Stomach (tissue), 9 donors: ENCODE results near the gene ITPKC. TPM values are rescaled to one million over a fixed set of nuclear protein-coding genes. Genes with fewer than 3 reads are reported as not detected.

Experiments used
- DNase-seq, 2 donors: peaks; one replicate each; pipeline versions ENCODE4 v3.0.0 to v3.0.0-alpha.2; 2013 to 2019
- H3K27ac ChIP-seq, 5 donors: fragments of 200-600 bp in 4 of 5; sonication (generic) in 4 of 5; one replicate each; pipeline ENCODE4 v1.5.1; 2013 to 2019; ENCODE audit warnings: mild to moderate bottlenecking in 1 of 5, moderate library complexity in 1 of 5
- H3K27me3 ChIP-seq, 3 donors: fragments of 200-600 bp; sonication (generic); one replicate each; pipeline ENCODE4 v1.5.1; 2017 to 2019; ENCODE audit warnings: mixed run types in 1 of 3
- H3K36me3 ChIP-seq, 4 donors: fragments of 200-600 bp; sonication (generic); 1 replicate in 3 of 4; 2 replicates in 1 of 4; pipeline ENCODE4 v1.5.1; 2016 to 2019
- H3K4me1 ChIP-seq, 4 donors: fragments of 200-600 bp; sonication (generic); one replicate each; pipeline ENCODE4 v1.5.1; 2016 to 2019
- H3K4me3 ChIP-seq, 4 donors: fragments of 200-600 bp; sonication (generic) in 3 of 4; one replicate each; pipeline ENCODE4 v1.5.1; 2016 to 2019; ENCODE audit warnings: mild to moderate bottlenecking in 1 of 4
- H3K9me3 ChIP-seq, 4 donors: fragments of 200-600 bp; sonication (generic); one replicate each; pipeline ENCODE4 v1.5.1; 2016 to 2019
- EP300 ChIP-seq: sonication (generic); formaldehyde crosslinking; IDR thresholded peaks from one replicate; pipeline ENCODE4 v1.6.1; 2017; ENCODE audit warnings: antibody characterized with exemption
- POLR2A ChIP-seq, 4 donors: fragments of 450-650 bp; IDR thresholded peaks; one replicate each; pipeline ENCODE4 v1.6.1; 2016; ENCODE audit warnings: antibody characterized with exemption in 4 of 4, control low read depth in 2 of 4, mild to moderate bottlenecking in 1 of 4, moderate library complexity in 1 of 4
- POLR2AphosphoS5 ChIP-seq, 3 donors: sonication (generic); formaldehyde crosslinking; IDR thresholded peaks; one replicate each; pipeline ENCODE4 v1.6.1; 2016; ENCODE audit warnings: antibody characterized with exemption in 3 of 3
- WGBS, 5 donors: extraction: QIAGEN DNeasy Blood & Tissue Kit in 3 of 5; methylation state at CpG; one replicate each; pipeline versions ENCODE4 v1.1.5 to v1.1.7; 2013 to 2018; 5-methylcytosine and 5-hydroxymethylcytosine counted together
- intact Hi-C: fragments of 100-400 bp; cut with DNase I; formaldehyde crosslinking; loops from one replicate; pipeline ENCODE4 v1.15.1; 2023; ENCODE audit warnings: low total_unique reads
- polyA plus RNA-seq, 3 donors: library from polyadenylated mRNA; stranded (reverse); fragments of 200-250 nt; gene quantifications; one replicate each; pipeline ENCODE4 v1.2.3, GENCODE V29; 2013
- total RNA-seq, 5 donors: library from RNA; depleted of rRNA; stranded (reverse); fragments of >200 nt; gene quantifications; one replicate each; pipeline versions ENCODE4 v1.1.0 to v1.2.3, GENCODE V29; 2014 to 2016
- TF ChIP-seq, protein P1 (sequence below), 7 experiments: fragments of 450-650 bp in 4 of 7; fragments of 200-600 bp in 3 of 7; sonication (generic) in 3 of 7; IDR thresholded peaks; one replicate each; pipeline ENCODE4 v1.5.1; 2016 to 2019; ENCODE audit warnings: antibody characterized with exemption in 7 of 7, control low read depth in 2 of 7, mild to moderate bottlenecking in 1 of 7
- donor health status: healthy with polysubstance abuse.
- donor health status: Bipolar disorder and iron deficiency.
- donor health status: healthy.

Gene ITPKC
- total and polyA plus RNA-seq, 8 donors: 17.8 to 84.0 (median 26.9) TPM

DNA sequence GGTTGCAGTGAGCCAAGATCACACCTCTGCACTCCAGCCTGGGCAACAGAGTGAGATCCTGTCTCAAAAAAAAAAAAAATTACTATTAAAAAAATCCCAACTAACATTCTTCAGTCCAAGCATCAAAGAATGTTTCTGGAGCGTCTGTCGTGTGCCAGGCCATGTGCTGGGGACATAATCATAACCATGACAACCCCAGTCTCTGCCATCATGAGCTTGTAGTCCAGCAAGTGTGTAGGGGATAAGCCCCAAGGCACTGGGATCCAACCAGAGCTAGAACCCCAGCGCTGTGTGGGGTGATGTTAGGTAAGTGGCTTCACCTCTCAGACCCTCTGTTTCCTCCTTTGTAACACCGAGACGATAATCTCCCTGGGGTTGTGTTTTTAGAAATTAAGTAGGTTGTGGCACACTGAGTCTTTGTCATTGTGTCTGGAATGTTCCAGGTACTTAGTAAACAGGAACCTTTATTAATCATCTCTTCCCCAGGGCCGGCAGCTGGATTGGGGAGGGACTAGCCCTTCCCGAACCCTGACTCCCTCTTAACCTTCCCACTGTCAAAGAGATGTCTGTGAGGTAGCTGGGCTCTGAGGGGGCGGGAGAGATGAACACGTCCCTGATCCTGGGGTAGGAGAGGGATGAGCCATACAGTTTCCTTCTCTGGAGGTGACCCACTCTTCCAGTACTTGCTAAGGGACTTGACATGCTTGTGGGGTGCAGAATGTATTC is 5.2 kb downstream of the ITPKC start:
- Histone ChIP-seq H3K27me3 (no peaks in the 10 kb centered on the region), H3K4me1 (peaks cover 30 to 79% (median 57%) of the 10 kb centered on the region in 4 donors), H3K9me3 (no peaks in the 10 kb centered on the region), H3K36me3 (peaks cover 32 to 56% (median 43%) of the 10 kb centered on the region in 4 donors), H3K4me3 (peak overlapping the region in 3 of 4 donors; percentile 10 to 83 (median 75)), H3K27ac (peak overlapping the region in 4 of 5 donors; percentile 98 to 100 (median 99))
- intact Hi-C loops: no loop called here
- 59 to 71% (median 65%) methylated on average over 9 of the region's 9 CpGs for WGBS, 5 donors
- DNase-seq: no peak
- peak in 1 of 3 donors; percentile 7 for TF ChIP-seq POLR2AphosphoS5 (IDR thresholded peaks at IDR 0.05)
- no peak for TF ChIP-seq POLR2A (IDR thresholded peaks at IDR 0.05)

GRCh38 chr19:40723661-40724254 is 6.8 kb downstream of the ITPKC start:
- Histone ChIP-seq H3K36me3 (peaks cover 48 to 73% (median 60%) of the 10 kb centered on the region in 4 donors), H3K27me3 (no peaks in the 10 kb centered on the region), H3K9me3 (no peaks in the 10 kb centered on the region), H3K4me3 (peak overlapping the region in 1 of 4 donors; percentile 83), H3K4me1 (peaks cover 30 to 67% (median 52%) of the 10 kb centered on the region in 4 donors), H3K27ac (no peak overlapping the region)
- DNase-seq: no peak
- no peak for TF ChIP-seq POLR2A (IDR thresholded peaks at IDR 0.05)
- no peak for TF ChIP-seq POLR2AphosphoS5 (IDR thresholded peaks at IDR 0.05)
- TF ChIP-seq EP300: no peak
- TF ChIP-seq, protein P1, sequence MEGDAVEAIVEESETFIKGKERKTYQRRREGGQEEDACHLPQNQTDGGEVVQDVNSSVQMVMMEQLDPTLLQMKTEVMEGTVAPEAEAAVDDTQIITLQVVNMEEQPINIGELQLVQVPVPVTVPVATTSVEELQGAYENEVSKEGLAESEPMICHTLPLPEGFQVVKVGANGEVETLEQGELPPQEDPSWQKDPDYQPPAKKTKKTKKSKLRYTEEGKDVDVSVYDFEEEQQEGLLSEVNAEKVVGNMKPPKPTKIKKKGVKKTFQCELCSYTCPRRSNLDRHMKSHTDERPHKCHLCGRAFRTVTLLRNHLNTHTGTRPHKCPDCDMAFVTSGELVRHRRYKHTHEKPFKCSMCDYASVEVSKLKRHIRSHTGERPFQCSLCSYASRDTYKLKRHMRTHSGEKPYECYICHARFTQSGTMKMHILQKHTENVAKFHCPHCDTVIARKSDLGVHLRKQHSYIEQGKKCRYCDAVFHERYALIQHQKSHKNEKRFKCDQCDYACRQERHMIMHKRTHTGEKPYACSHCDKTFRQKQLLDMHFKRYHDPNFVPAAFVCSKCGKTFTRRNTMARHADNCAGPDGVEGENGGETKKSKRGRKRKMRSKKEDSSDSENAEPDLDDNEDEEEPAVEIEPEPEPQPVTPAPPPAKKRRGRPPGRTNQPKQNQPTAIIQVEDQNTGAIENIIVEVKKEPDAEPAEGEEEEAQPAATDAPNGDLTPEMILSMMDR (IDR thresholded peaks at IDR 0.05): no peak
- intact Hi-C loops: no loop called here
- WGBS, 5 donors: 88 to 97% (median 94%) methylated on average over 5 of the region's 5 CpGs

GRCh38 chr19:40724315-40724714 is 7.4 kb downstream of the ITPKC start:
- H3K27me3 ChIP-seq: no peaks in the 10 kb centered on the region
- intact Hi-C loops: no loop called here
- H3K36me3 ChIP-seq: peaks cover 53 to 78% (median 65%) of the 10 kb centered on the region in 4 donors
- H3K4me1 ChIP-seq: peaks cover 30 to 61% (median 49%) of the 10 kb centered on the region in 4 donors
- H3K27ac ChIP-seq: peak overlapping the region in 1 of 5 donors; percentile 8
- 86 to 96% (median 93%) methylated on average over 4 of the region's 4 CpGs for WGBS, 5 donors
- no peaks in the 10 kb centered on the region for H3K9me3 ChIP-seq
- peak overlapping the region in 1 of 4 donors; percentile 83 for H3K4me3 ChIP-seq
- DNase-seq: no peak
- TF ChIP-seq EP300 (no peak), POLR2A (IDR thresholded peaks at IDR 0.05) (no peak), POLR2AphosphoS5 (IDR thresholded peaks at IDR 0.05) (no peak)
- TF ChIP-seq, protein P1 (IDR thresholded peaks at IDR 0.05): no peak

DNA sequence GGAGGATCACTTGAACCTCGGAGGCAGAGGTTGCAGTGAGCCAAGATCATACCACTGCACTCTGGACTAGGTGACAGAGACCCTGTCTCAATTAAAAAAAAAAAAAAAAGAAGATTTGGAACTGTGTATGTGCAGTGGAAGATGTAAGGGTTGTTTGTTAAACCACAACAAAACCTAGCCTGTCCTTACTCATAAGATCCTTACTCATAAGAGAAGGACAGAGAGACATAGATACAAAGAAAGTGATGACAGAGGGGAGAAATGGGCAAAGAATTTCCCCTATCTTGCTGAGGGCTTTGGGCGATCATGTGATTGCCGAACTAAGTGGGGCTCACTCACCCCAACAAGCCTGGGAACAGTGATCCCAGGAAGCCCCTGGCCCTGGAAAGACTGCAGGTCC is 7.9 kb downstream of the ITPKC start:
- Histone ChIP-seq H3K4me3 (no peak overlapping the region), H3K36me3 (peaks cover 58 to 83% (median 71%) of the 10 kb centered on the region in 4 donors)
- no peak for TF ChIP-seq POLR2A (IDR thresholded peaks at IDR 0.05)
- TF ChIP-seq EP300: no peak
- TF ChIP-seq POLR2AphosphoS5 (IDR thresholded peaks at IDR 0.05): no peak
- TF ChIP-seq, protein P1 (IDR thresholded peaks at IDR 0.05): no peak

More for the DNA sequence above, 7.9 kb downstream of the ITPKC start:
- no peak for DNase-seq
- Histone ChIP-seq H3K9me3 (no peaks in the 10 kb centered on the region), H3K27me3 (no peaks in the 10 kb centered on the region), H3K27ac (no peak overlapping the region), H3K4me1 (peaks cover 25 to 56% (median 44%) of the 10 kb centered on the region in 4 donors)
- intact Hi-C loops: no loop called here
- 83 to 96% (median 92%) methylated on average over 3 of the region's 3 CpGs for WGBS, 5 donors
